Stimulated activated naive CD8-positive, alpha-beta T cell treated with anti-CD3 and anti-CD28 coated beads, Interleukin-15, amount 100 ng/mL, for 72 hours (primary cell): ENCODE data around the gene MAP3K21.

Experiments used
- ATAC-seq: fragments of 150-1000 bp; cut with Tn5 transposase; 2 replicates; pipeline ENCODE4 v1.10.0; 2021; ENCODE audit warnings: mild to moderate bottlenecking, moderate library complexity
- DNase-seq, 2 donors: peaks; one replicate each; pipeline ENCODE4 v3.0.0; 2021 to 2022
- H3K27ac Mint-ChIP-seq, 2 donors: one replicate each; pipeline ENCODE4 v1.8.0; 2022; ENCODE audit warnings: mild to moderate bottlenecking in 2 of 2, mixed read lengths in 2 of 2, moderate library complexity in 2 of 2
- H3K27me3 Mint-ChIP-seq: one replicate; pipeline ENCODE4 v1.8.0; 2022; ENCODE audit warnings: mixed read lengths
- H3K4me1 Mint-ChIP-seq: one replicate; pipeline ENCODE4 v1.8.0; 2022; ENCODE audit warnings: mild to moderate bottlenecking, mixed read lengths
- H3K4me3 Mint-ChIP-seq, 2 donors: one replicate each; pipeline ENCODE4 v1.8.0; 2022; ENCODE audit warnings: mild to moderate bottlenecking in 2 of 2, mixed read lengths in 2 of 2, moderate library complexity in 1 of 2
- H3K9me3 Mint-ChIP-seq, 2 donors: one replicate each; pipeline ENCODE4 v1.8.0; 2022; ENCODE audit warnings: mixed read lengths in 2 of 2

MAP3K21 gene

DNA sequence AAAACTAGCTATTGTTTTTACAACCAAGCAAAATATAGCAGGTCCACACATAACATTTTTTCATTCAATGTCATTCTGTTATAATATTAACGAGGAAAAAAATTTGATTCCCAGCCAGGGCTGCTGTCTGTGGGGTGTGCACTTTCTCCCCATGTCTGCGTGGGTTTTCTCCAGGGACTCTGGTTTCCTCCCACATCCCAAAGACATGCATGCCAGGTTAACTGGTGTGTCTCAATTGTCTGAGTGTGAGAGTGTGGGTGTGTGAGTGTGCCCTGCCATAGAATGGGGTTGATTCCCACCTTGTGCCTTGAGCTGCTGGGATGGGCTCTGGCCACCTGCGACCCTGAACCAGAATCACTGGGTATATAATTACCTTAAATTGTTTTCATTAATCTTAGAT is 60.1 kb downstream of the MAP3K21 start:
- H3K4me1 Mint-ChIP-seq = no peaks in the 10 kb centered on the region
- peaks cover 30% of the 10 kb centered on the region for H3K27me3 Mint-ChIP-seq
- no peaks in the 10 kb centered on the region for H3K9me3 Mint-ChIP-seq
- ATAC-seq (no peak), DNase-seq (no peak)
- no peak overlapping the region for H3K27ac Mint-ChIP-seq
- H3K4me3 Mint-ChIP-seq = no peak overlapping the region

GRCh38 chr1:233389169-233389568 is 61.6 kb downstream of the MAP3K21 start:
- Mint-ChIP-seq H3K27me3 (peaks cover 46% of the 10 kb centered on the region), H3K4me1 (no peaks in the 10 kb centered on the region), H3K9me3 (no peaks in the 10 kb centered on the region), H3K4me3 (no peak overlapping the region), H3K27ac (no peak overlapping the region)
- DNase-seq (no peak), ATAC-seq (no peak)

- H3K27me3 Mint-ChIP-seq = peaks cover 47% of the 10 kb centered on the region
These were observed 62.4 kb downstream of the MAP3K21 start for GRCh38 chr1:233389893-233390292.

DNA sequence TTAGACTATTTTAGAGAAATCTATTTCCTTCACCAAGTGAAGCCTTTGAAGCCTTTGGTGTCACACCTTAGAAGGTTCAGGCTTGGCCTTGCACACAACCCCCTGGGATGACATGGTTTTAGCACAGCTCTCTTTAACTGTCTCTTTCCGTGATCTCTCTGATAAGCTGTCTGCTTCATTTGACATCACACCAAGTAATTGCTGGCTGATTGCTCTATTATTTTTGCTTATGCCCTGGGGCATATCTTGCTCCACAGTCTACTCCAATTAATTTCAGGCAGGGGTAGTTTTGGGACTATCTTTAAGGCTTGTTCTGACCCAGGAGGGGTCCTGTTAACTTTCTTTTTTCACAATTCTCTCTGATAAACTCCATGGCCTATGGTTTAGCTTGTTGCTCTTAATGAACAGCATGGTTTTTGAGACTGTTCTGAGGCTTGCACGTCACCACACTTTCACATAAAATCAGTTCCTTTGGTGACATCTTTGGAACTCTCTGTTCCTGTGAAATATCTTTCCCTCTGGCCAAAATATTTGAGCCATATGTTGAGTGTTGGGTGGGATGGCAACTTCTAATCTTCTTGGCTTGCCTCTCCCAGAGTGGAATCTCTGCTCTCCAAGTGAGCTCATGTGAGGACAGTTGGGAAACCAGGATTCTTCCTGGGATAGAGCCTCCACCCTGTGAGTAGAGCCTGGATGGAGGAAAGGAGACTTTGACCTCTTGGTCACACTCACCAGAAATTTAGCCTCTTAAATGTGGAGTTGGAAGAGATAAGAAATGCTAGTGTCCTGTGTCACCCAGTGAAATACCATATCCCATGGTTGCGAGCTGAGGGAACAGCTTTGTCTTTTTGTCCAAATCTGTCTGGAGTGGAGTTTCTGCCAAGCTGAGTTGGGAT is 63.6 kb downstream of the MAP3K21 start:
- Mint-ChIP-seq H3K4me1 (no peaks in the 10 kb centered on the region), H3K9me3 (no peaks in the 10 kb centered on the region), H3K27me3 (peaks cover 50% of the 10 kb centered on the region), H3K27ac (no peak overlapping the region), H3K4me3 (no peak overlapping the region)
- no peak for DNase-seq
- no peak for ATAC-seq

More at GRCh38 chr1:233389893-233390292, 62.4 kb downstream of the MAP3K21 start:
- ATAC-seq = no peak
- no peaks in the 10 kb centered on the region for H3K9me3 Mint-ChIP-seq
- H3K4me1 Mint-ChIP-seq = no peaks in the 10 kb centered on the region
- no peak overlapping the region for H3K27ac Mint-ChIP-seq
- DNase-seq = no peak
- H3K4me3 Mint-ChIP-seq = no peak overlapping the region

- no peak for DNase-seq
- ATAC-seq = no peak
- Mint-ChIP-seq H3K4me1 (no peaks in the 10 kb centered on the region), H3K4me3 (no peak overlapping the region), H3K27me3 (peaks cover 61% of the 10 kb centered on the region), H3K27ac (no peak overlapping the region), H3K9me3 (no peaks in the 10 kb centered on the region)
These were observed 65.7 kb downstream of the MAP3K21 start for GRCh38 chr1:233393084-233393840.

DNA sequence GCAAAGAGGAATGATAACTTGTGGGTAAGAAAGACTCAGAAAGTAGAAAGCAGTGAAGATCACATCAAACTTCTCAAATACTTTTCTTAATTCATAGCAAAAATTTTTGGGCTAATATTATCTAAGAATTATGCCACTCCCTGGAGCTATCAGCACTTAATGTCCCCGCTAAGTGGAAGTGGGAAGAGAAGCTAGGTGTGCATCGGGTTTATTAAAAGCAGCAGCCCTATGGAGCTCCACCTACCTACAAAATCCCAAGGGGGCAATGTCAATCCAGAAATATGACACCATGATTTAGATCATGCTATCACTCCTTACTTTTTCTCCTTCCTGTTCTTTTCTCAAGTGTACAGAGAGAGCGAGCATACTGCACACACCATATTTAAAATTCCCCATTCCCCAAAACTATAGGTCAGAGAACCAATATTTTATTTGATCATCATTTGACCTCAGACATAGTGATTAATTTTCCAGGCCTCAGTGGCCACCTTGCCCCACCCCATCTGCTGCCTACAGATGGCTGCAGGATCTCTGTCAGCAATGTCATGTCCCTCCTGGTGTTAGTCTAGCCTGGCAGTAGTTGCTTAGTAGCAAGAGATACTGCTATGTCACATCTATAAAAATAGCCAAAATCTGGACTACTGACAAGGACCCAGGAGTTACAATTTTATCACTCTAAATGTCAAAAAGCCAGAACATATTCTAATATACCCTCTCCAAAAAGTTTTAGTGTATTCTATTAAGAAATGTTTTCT is 66.6 kb downstream of the MAP3K21 start:
- H3K27ac Mint-ChIP-seq = no peak overlapping the region
- H3K9me3 Mint-ChIP-seq = no peaks in the 10 kb centered on the region
- H3K4me1 Mint-ChIP-seq = no peaks in the 10 kb centered on the region
- DNase-seq (no peak), ATAC-seq (no peak)
- H3K27me3 Mint-ChIP-seq = peaks cover 60% of the 10 kb centered on the region
- H3K4me3 Mint-ChIP-seq = no peak overlapping the region

DNA sequence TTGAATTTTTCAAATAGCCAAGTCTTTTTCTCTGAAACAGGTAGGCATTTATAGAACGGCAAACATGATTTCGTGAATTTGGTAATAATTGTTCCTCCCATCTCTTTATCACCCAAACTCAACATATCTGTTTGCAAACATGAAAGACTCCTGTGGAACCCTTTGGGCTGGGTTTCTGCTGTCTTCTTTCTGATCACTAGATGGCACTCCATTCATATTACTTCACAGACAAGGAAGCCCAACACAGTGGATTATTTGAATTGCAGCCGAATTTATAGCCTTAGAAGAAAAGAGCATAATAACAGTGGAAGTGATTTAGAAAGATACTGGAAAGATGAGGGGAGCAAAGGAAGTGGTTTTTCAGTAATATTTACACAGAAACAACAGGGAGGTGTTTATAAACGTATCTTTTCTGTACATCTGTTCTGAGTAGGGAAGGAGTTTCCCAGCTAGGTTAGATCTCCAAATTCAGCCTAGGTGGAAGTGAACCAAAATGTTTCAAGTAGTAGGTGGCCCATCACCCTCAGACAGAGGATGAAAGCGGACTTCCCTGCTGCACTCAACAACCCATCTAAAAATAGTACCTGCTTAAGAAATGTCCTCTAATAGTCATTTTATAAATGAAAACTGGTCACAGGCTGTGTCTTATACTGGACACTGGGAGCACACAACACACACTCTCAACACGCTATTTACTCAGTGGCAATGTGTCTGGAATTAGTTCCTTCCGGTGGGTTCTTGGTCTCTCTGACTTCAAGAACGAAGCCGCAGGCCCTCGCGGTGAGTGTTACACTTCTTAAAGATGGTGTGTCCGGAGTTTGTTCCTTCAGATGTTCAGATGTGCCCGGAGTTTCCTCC is 67.6 kb downstream of the MAP3K21 start:
- Mint-ChIP-seq H3K27ac (no peak overlapping the region), H3K9me3 (no peaks in the 10 kb centered on the region), H3K4me3 (no peak overlapping the region), H3K4me1 (no peaks in the 10 kb centered on the region), H3K27me3 (peaks cover 50% of the 10 kb centered on the region)
- ATAC-seq (peak; percentile 82), DNase-seq (peak; percentile 13)

DNA sequence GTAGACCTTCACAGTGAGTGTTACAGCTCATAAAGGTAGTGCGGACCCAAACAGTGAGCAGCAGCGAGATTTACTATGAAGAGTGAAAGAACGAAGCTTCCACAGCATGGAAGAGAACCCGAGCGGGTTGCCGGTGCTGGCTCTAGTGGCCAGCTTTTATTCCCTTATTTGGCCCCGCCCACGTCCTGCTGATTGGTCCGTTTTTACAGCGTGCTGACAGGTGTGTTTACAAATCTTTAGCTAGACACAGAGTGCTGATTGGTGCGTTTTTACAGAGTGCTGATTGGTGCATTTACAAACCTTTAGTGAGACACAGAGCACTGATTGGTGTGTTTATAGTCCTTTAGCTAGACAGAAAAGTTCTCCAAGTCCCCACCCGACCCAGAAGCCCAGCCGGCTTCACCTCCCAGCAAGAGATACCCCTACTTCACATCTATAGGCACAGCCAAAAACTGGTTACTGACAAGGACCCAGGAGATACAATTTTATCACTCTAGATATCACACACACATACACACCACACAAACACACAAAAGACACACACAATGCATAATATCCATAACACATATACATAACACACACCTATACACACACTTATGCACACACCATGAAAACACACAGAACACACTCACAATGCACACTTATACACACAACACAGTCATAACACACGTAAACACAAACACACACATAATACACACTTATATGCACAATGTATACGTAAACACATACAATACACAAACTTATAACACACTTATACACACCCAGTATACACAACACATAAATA is 68.5 kb downstream of the MAP3K21 start:
- Mint-ChIP-seq H3K9me3 (no peaks in the 10 kb centered on the region), H3K4me1 (no peaks in the 10 kb centered on the region), H3K4me3 (no peak overlapping the region), H3K27me3 (peaks cover 47% of the 10 kb centered on the region), H3K27ac (no peak overlapping the region)
- ATAC-seq = no peak
- no peak for DNase-seq

GRCh38 chr1:233406339-233406960 is 78.9 kb downstream of the MAP3K21 start:
- H3K9me3 Mint-ChIP-seq = peaks cover 8 to 14% of the 10 kb centered on the region in 2 donors
- DNase-seq (no peak), ATAC-seq (peak; percentile 29)
- no peak overlapping the region for H3K4me3 Mint-ChIP-seq
- H3K4me1 Mint-ChIP-seq = peaks cover 16% of the 10 kb centered on the region
- no peak overlapping the region for H3K27ac Mint-ChIP-seq
- H3K27me3 Mint-ChIP-seq = peaks cover 62% of the 10 kb centered on the region

DNA sequence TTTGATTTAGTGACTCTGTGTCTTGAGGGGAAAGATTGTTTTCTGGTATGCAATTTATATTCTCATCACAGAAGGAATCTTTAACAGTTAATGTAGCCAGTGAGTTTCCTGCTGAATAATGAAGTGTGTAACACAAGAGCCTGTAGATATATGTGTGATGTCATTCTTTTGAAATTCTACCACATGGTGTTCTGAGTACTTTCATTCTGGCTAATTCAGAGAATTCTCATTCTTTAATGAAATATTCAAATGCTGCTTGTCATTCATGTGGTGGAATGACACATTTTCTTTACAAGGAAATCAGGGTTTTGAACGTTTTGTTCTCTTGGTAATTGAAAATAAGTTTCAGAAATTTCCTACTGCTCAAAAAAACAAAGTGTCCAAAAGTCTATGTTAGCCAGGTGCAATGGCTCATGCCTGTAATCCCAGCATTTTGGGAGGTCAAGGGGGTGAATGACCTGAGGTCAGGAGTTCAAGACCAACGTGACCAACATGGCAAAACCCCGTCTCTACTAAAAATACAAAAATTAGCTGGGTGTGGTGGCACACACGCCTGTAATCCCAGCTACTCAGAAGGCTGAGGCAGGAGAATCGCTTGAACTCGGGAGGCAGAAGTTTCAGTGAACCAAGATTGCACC is 79.6 kb downstream of the MAP3K21 start:
- DNase-seq (no peak), ATAC-seq (peak; percentile 95)
- peaks cover 8 to 14% of the 10 kb centered on the region in 2 donors for H3K9me3 Mint-ChIP-seq
- no peak overlapping the region for H3K27ac Mint-ChIP-seq
- H3K27me3 Mint-ChIP-seq = peaks cover 63% of the 10 kb centered on the region
- peaks cover 16% of the 10 kb centered on the region for H3K4me1 Mint-ChIP-seq
- H3K4me3 Mint-ChIP-seq = no peak overlapping the region

DNA sequence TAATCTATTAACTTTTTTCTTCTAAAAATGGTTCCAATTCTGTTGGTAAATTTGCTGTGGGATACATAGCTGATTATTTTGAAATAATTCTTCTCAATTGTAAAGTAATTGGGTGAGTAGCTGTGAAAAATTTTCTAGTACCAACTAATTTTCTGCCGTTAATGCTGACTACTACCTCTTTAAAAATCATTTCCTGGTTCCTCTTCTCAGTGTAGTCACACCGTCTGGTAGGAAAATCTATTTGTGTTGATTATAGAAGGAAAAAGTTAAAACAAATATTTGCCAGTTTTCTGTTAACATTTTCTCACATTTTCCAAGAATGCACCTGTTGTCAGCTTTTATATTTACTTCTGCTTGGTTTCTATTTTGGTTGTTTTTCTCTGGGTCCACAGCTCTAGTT is 82.0 kb downstream of the MAP3K21 start:
- Mint-ChIP-seq H3K4me3 (no peak overlapping the region), H3K4me1 (peaks cover 16% of the 10 kb centered on the region)
- no peak for ATAC-seq

DNA sequence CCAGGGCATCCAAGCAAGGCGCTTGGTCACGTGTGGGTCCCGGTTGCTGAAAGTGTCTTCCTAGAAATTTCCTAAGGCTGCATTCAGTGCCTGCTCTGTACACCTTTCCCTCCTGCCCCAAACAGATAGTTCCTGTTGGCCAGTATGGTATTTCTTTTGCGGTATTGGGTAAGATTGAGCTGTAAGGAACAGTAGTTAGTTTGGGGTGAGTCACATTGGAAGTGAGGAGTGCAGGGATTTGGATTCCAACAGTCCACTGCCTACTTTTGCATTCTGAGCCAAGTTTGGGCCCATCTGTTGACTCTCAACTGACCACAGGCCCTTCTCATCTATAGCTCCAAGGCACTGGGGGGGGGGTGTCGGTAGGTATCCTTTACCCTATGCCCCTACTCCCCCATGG is 83.4 kb downstream of the MAP3K21 start:
- H3K9me3 Mint-ChIP-seq = peaks cover 3 to 7% of the 10 kb centered on the region in 2 donors
- DNase-seq (no peak), ATAC-seq (no peak)
- H3K4me1 Mint-ChIP-seq = peaks cover 16% of the 10 kb centered on the region
- no peak overlapping the region for H3K4me3 Mint-ChIP-seq
- no peak overlapping the region for H3K27ac Mint-ChIP-seq
- peaks cover 36% of the 10 kb centered on the region for H3K27me3 Mint-ChIP-seq

More for the DNA sequence above, 82.0 kb downstream of the MAP3K21 start:
- DNase-seq = no peak
- Mint-ChIP-seq H3K9me3 (peaks cover 3 to 7% of the 10 kb centered on the region in 2 donors), H3K27me3 (peaks cover 43% of the 10 kb centered on the region), H3K27ac (no peak overlapping the region)

- H3K27me3 Mint-ChIP-seq = peaks cover 30% of the 10 kb centered on the region
- H3K4me1 Mint-ChIP-seq = peaks cover 4% of the 10 kb centered on the region
- no peak overlapping the region for H3K27ac Mint-ChIP-seq
- H3K4me3 Mint-ChIP-seq = no peak overlapping the region
- ATAC-seq (no peak), DNase-seq (no peak)
- peaks cover under 1 to 7% of the 10 kb centered on the region in 2 donors for H3K9me3 Mint-ChIP-seq
These were observed 85.3 kb downstream of the MAP3K21 start for GRCh38 chr1:233412812-233413211.
